Measurements from ENCODE around the gene SERPINA9.
"Not testable (repeated sequence)": the region's sequence is repeated elsewhere in the genome, so short reads cannot be mapped to it uniquely, and the experiment has no call there.

SERPINA9 gene

GRCh38 chr14:94421316-94421715 lies 54.7 kb downstream of the SERPINA9 start:
- DNase-seq = no peak

- not testable (repeated sequence) for DNase-seq
Measured at GRCh38 chr14:94417497-94418205, 58.3 kb downstream of the SERPINA9 start.

All from activated CD4-positive, CD25-positive, alpha-beta regulatory T cell (primary cell).